Activated naive CD8-positive, alpha-beta T cell treated with anti-CD3 and anti-CD28 coated beads, Interleukin-2, amount 50 U/mL, for 16 hours (primary cell): ENCODE measurements around the gene SH3BGRL.
"Not testable (repeated sequence)": the region's sequence is repeated elsewhere in the genome, so short reads cannot be mapped to it uniquely, and the experiment has no call there.

Experiments
- DNase-seq: peaks from one replicate; pipeline ENCODE4 v3.0.0-alpha.2; 2020; ENCODE audit warnings: low read depth, low spot score

The SH3BGRL gene

GRCh38 chrX:81259714-81260395, 58.0 kb downstream of the SH3BGRL start:
- no peak for DNase-seq

- DNase-seq = no peak
Measured at GRCh38 chrX:81261576-81261975, 59.7 kb downstream of the SH3BGRL start.

- no peak for DNase-seq
Measured at GRCh38 chrX:81263059-81263458, 61.2 kb downstream of the SH3BGRL start.

GRCh38 chrX:81278616-81279015, 76.7 kb downstream of the SH3BGRL start:
- DNase-seq = no peak

- DNase-seq = no peak
Measured at GRCh38 chrX:81280148-81280547, 78.2 kb downstream of the SH3BGRL start.

- no peak for DNase-seq
Measured at GRCh38 chrX:81286075-81286474, 84.2 kb downstream of the SH3BGRL start.

- no peak for DNase-seq
Measured at GRCh38 chrX:81286608-81287007, 84.7 kb downstream of the SH3BGRL start.

GRCh38 chrX:81291996-81292395, 90.1 kb downstream of the SH3BGRL start:
- no peak for DNase-seq

GRCh38 chrX:81294101-81294500, 92.2 kb downstream of the SH3BGRL start:
- DNase-seq = no peak

GRCh38 chrX:81301877-81302276, 100.0 kb downstream of the SH3BGRL start:
- DNase-seq = no peak

- no peak for DNase-seq
Measured at GRCh38 chrX:81304563-81304962, 102.7 kb downstream of the SH3BGRL start.

- DNase-seq = no peak
Measured at GRCh38 chrX:81305240-81305639, 103.3 kb downstream of the SH3BGRL start.

GRCh38 chrX:81308086-81308829, 106.4 kb downstream of the SH3BGRL start:
- no peak for DNase-seq

GRCh38 chrX:81316163-81316562, 114.3 kb downstream of the SH3BGRL start:
- no peak for DNase-seq

- DNase-seq = not testable (repeated sequence)
Measured at GRCh38 chrX:81331653-81332052, 129.8 kb downstream of the SH3BGRL start.

- DNase-seq = no peak
Measured at GRCh38 chrX:81336455-81337152, 134.7 kb downstream of the SH3BGRL start.

GRCh38 chrX:81337805-81338204, 135.9 kb downstream of the SH3BGRL start:
- DNase-seq = no peak

- no peak for DNase-seq
Measured at GRCh38 chrX:81338924-81339323, 137.0 kb downstream of the SH3BGRL start.

- not testable (repeated sequence) for DNase-seq
Measured at GRCh38 chrX:81345296-81345695, 143.4 kb downstream of the SH3BGRL start.
